RWPE2 (cell line): Measurements from ENCODE around the gene PRRC2C.
"Not testable (repeated sequence)": the region's sequence is repeated elsewhere in the genome, so short reads cannot be mapped to it uniquely, and the experiment has no call there.

Source experiments
- ATAC-seq: fragments of 200-7000 bp; cut with Tn5 transposase; 3 replicates; pipeline ENCODE4 v1.9.1; 2021; ENCODE audit warnings: low read depth
- DNase-seq: peaks from one replicate; pipeline ENCODE4 v3.0.0-alpha.2; 2020; ENCODE audit warnings: low spot score
- H3K27ac ChIP-seq: fragments of 450-650 bp; 2 replicates; pipeline ENCODE4 v1.5.1; 2017; ENCODE audit warnings: mild to moderate bottlenecking; ENCODE audit not compliant: poor library complexity, severe bottlenecking
- H3K27me3 ChIP-seq: fragments of 250-450 bp; sonication (Bioruptor Pico); 2 replicates; pipeline ENCODE4 v1.5.1; 2021; ENCODE audit warnings: mild to moderate bottlenecking, moderate library complexity; ENCODE audit not compliant: insufficient read depth, poor library complexity, severe bottlenecking
- H3K36me3 ChIP-seq: fragments of 250-450 bp; sonication (Bioruptor Pico); 2 replicates; pipeline ENCODE4 v1.5.1; 2020; ENCODE audit warnings: low read depth, mild to moderate bottlenecking, moderate library complexity
- H3K4me1 ChIP-seq: fragments of 250-450 bp; sonication (Bioruptor Pico); 2 replicates; pipeline ENCODE4 v1.5.1; 2021; ENCODE audit warnings: mild to moderate bottlenecking, moderate library complexity; ENCODE audit not compliant: insufficient read depth, poor library complexity, severe bottlenecking
- H3K4me3 ChIP-seq: fragments of 250-450 bp; sonication (Bioruptor Pico); 2 replicates; pipeline ENCODE4 v1.5.1; 2021; ENCODE audit warnings: mild to moderate bottlenecking, moderate library complexity; ENCODE audit not compliant: severe bottlenecking
- H3K9me3 ChIP-seq: fragments of 250-450 bp; sonication (Bioruptor Pico); 2 replicates; pipeline ENCODE4 v1.5.1; 2021; ENCODE audit warnings: mild to moderate bottlenecking, moderate library complexity; ENCODE audit not compliant: severe bottlenecking
- CTCF ChIP-seq: fragments of 450-650 bp; IDR thresholded peaks from one replicate; pipeline ENCODE4 v1.5.1; 2017; ENCODE audit warnings: mild to moderate bottlenecking, moderate library complexity; ENCODE audit not compliant: poor library complexity, severe bottlenecking

PRRC2C gene

GRCh38 chr1:171590022-171590421 lies 104.7 kb downstream of the PRRC2C start:
- Histone ChIP-seq H3K4me1 (peaks cover 7% of the 10 kb centered on the region), H3K9me3 (no peaks in the 10 kb centered on the region), H3K36me3 (peaks cover 82% of the 10 kb centered on the region), H3K27ac (no peak overlapping the region), H3K27me3 (no peaks in the 10 kb centered on the region), H3K4me3 (no peak overlapping the region)
- DNase-seq (no peak), ATAC-seq (no peak)
- TF ChIP-seq CTCF = no peak

- peak; percentile 24; the same call in 1 of the 3 replicates for ATAC-seq
- H3K27ac ChIP-seq = no peak overlapping the region
- no peak for DNase-seq
- H3K27me3 ChIP-seq = no peaks in the 10 kb centered on the region
- TF ChIP-seq CTCF = no peak
- no peaks in the 10 kb centered on the region for H3K4me1 ChIP-seq
- peaks cover 31% of the 10 kb centered on the region for H3K36me3 ChIP-seq
- H3K9me3 ChIP-seq = no peaks in the 10 kb centered on the region
- H3K4me3 ChIP-seq = no peak overlapping the region
Measured at GRCh38 chr1:171595324-171595723, 110.0 kb downstream of the PRRC2C start.

- Histone ChIP-seq H3K36me3 (peaks cover 23% of the 10 kb centered on the region), H3K4me1 (no peaks in the 10 kb centered on the region), H3K9me3 (no peaks in the 10 kb centered on the region), H3K27ac (no peak overlapping the region), H3K4me3 (no peak overlapping the region), H3K27me3 (no peaks in the 10 kb centered on the region)
- no peak for DNase-seq
- TF ChIP-seq CTCF = no peak
- peak; percentile 22; the same call in 1 of the 3 replicates for ATAC-seq
Measured at GRCh38 chr1:171596119-171596518, 110.8 kb downstream of the PRRC2C start.

- Histone ChIP-seq H3K4me1 (no peaks in the 10 kb centered on the region), H3K9me3 (no peaks in the 10 kb centered on the region), H3K4me3 (no peak overlapping the region), H3K27ac (no peak overlapping the region), H3K27me3 (no peaks in the 10 kb centered on the region), H3K36me3 (peaks cover 17% of the 10 kb centered on the region)
- DNase-seq = no peak
- TF ChIP-seq CTCF = no peak
- ATAC-seq = no peak; the same call in 2 of the 3 replicates
Measured at GRCh38 chr1:171596705-171597104, 111.4 kb downstream of the PRRC2C start.

- H3K36me3 ChIP-seq = peaks cover 12% of the 10 kb centered on the region
- no peaks in the 10 kb centered on the region for H3K27me3 ChIP-seq
- H3K4me3 ChIP-seq = no peak overlapping the region
- no peak for TF ChIP-seq CTCF
- DNase-seq (no peak), ATAC-seq (no peak)
- H3K9me3 ChIP-seq = no peaks in the 10 kb centered on the region
- H3K27ac ChIP-seq = no peak overlapping the region
- no peaks in the 10 kb centered on the region for H3K4me1 ChIP-seq
Measured at GRCh38 chr1:171597203-171597602, 111.9 kb downstream of the PRRC2C start.

GRCh38 chr1:171600310-171600709 lies 115.0 kb downstream of the PRRC2C start:
- H3K27me3 ChIP-seq, H3K9me3 ChIP-seq, ATAC-seq, H3K4me3 ChIP-seq, H3K4me1 ChIP-seq, H3K36me3 ChIP-seq, H3K27ac ChIP-seq, DNase-seq: not testable (repeated sequence)
